ENCODE results near the gene SNRPA. TPM values are rescaled to one million over a fixed set of nuclear protein-coding genes. Genes with fewer than 3 reads are reported as not detected.

The SNRPA gene
- total and polyA plus RNA-seq, 2 experiments from 2014 or later, result 25.1 to 86.9 TPM

DNA sequence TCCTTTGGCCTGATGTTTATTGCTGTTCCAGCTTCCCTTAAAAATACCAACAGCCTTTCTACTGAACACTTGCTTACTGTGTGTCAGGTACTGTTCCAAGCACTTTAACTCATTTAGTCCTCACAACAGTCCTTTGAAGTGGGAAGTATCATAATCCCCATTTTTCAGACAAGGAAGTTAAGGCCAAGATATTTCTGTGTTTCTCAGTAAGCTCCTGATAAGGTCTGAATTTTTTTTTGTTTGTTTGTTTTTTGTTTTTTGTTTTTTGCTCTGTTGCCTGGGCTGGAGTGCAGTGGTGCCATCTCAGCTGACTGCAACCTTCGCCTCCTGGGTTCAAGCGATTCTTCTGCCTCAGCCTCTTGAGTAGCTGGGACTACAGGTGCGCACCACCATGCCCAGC is 7.5 kb downstream of the SNRPA start:
- DNase-seq (ENCODE audit: low spot score), result no peak
- no peaks in the 10 kb centered on the region for H3K36me3 ChIP-seq (replicated peaks; ENCODE audit: insufficient read depth, low read depth)
- peaks cover 5% of the 10 kb centered on the region for H4K20me1 ChIP-seq (ENCODE audit: insufficient read depth, poor library complexity, severe bottlenecking)
- no peak overlapping the region for H3K4me2 ChIP-seq
- H3K27ac ChIP-seq, result no peak overlapping the region
- WGBS (ENCODE audit: low lambda C conversion rate, missing lambda C conversion rate), result 96% methylated on average over 3 of the region's 3 CpGs
- H3K27me3 ChIP-seq, result no peaks in the 10 kb centered on the region
- peaks cover 21% of the 10 kb centered on the region for H3K4me1 ChIP-seq (ENCODE audit: insufficient read depth)
- no peak overlapping the region for H3K4me3 ChIP-seq
- peaks cover 57% of the 10 kb centered on the region for H3K79me2 ChIP-seq
- H3K9me3 ChIP-seq (ENCODE audit: low read depth), result no peaks in the 10 kb centered on the region
- TF ChIP-seq, protein P1, sequence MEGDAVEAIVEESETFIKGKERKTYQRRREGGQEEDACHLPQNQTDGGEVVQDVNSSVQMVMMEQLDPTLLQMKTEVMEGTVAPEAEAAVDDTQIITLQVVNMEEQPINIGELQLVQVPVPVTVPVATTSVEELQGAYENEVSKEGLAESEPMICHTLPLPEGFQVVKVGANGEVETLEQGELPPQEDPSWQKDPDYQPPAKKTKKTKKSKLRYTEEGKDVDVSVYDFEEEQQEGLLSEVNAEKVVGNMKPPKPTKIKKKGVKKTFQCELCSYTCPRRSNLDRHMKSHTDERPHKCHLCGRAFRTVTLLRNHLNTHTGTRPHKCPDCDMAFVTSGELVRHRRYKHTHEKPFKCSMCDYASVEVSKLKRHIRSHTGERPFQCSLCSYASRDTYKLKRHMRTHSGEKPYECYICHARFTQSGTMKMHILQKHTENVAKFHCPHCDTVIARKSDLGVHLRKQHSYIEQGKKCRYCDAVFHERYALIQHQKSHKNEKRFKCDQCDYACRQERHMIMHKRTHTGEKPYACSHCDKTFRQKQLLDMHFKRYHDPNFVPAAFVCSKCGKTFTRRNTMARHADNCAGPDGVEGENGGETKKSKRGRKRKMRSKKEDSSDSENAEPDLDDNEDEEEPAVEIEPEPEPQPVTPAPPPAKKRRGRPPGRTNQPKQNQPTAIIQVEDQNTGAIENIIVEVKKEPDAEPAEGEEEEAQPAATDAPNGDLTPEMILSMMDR (IDR thresholded peaks at IDR 0.05; ENCODE audit: poor library complexity), result no peak
- TF ChIP-seq EZH2 (IDR thresholded peaks at IDR 0.05; ENCODE audit: borderline replicate concordance) (no peak), EZH2phosphoT487 (IDR thresholded peaks at IDR 0.05; ENCODE audit: low read depth, severe bottlenecking, unreplicated experiment) (no peak)
- H2AFZ ChIP-seq, result no peak overlapping the region
- no peaks in the 10 kb centered on the region for H3K9me2 ChIP-seq (replicated peaks; ENCODE audit: insufficient read depth)

DNA sequence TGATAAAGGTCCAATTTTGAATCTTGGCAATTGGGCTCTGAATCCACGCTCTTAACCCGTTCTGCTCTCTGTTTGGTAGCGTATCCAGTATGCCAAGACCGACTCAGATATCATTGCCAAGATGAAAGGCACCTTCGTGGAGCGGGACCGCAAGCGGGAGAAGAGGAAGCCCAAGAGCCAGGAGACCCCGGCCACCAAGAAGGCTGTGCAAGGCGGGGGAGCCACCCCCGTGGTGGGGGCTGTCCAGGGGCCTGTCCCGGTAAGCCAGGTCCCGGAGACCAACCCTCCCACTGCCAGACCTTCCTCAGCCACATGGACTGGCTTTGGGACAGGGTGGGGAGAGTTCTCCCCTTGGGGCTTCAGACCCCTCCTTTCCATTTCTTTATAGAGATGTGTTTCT is 8.3 kb downstream of the SNRPA start:
- Histone ChIP-seq H3K4me3 (no peak overlapping the region), H3K9me3 (ENCODE audit: low read depth) (no peaks in the 10 kb centered on the region), H3K36me3 (replicated peaks; ENCODE audit: insufficient read depth, low read depth) (peaks cover 3% of the 10 kb centered on the region), H3K79me2 (peaks cover 48% of the 10 kb centered on the region), H2AFZ (no peak overlapping the region), H4K20me1 (ENCODE audit: insufficient read depth, poor library complexity, severe bottlenecking) (peaks cover 5% of the 10 kb centered on the region), H3K4me2 (no peak overlapping the region), H3K9me2 (replicated peaks; ENCODE audit: insufficient read depth) (no peaks in the 10 kb centered on the region), H3K27me3 (no peaks in the 10 kb centered on the region), H3K27ac (no peak overlapping the region), H3K4me1 (ENCODE audit: insufficient read depth) (peaks cover 13% of the 10 kb centered on the region)
- TF ChIP-seq EZH2 (IDR thresholded peaks at IDR 0.05; ENCODE audit: borderline replicate concordance) (no peak), EZH2phosphoT487 (IDR thresholded peaks at IDR 0.05; ENCODE audit: low read depth, severe bottlenecking, unreplicated experiment) (no peak)
- TF ChIP-seq, protein P1 (IDR thresholded peaks at IDR 0.05; ENCODE audit: poor library complexity), result no peak
- DNase-seq (ENCODE audit: low spot score), result no peak
- WGBS (ENCODE audit: low lambda C conversion rate, missing lambda C conversion rate), result 96% methylated on average over 13 of the region's 13 CpGs

DNA sequence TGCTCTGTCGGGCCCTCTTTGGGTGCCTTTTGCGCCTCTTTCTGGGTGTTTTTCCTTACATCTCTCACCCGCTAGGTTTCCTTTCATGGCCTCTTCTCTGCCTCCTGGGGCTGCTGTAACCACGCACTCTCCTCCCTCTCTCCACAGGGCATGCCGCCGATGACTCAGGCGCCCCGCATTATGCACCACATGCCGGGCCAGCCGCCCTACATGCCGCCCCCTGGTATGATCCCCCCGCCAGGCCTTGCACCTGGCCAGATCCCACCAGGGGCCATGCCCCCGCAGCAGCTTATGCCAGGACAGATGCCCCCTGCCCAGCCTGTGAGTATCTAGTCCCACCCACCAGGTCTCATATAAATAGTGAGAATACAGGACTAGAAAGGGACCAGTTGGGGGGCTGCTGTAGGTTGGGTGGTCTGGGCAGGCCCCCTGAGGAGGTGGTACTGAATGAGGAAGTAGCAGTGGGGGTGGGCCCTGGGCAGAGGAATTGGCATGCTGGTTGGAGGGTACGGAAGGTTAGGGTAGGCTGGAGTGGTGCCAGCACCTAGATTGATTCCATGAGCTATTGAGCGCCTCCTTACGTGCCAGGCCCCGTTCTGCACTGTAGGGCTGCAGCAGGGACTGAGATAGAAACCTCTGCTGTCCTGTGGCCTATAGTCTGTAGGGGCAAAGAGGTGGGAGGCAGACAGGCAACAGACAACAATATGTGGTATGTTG is 11.9 kb downstream of the SNRPA start:
- TF ChIP-seq EZH2 (IDR thresholded peaks at IDR 0.05; ENCODE audit: borderline replicate concordance) (no peak), EZH2phosphoT487 (IDR thresholded peaks at IDR 0.05; ENCODE audit: low read depth, severe bottlenecking, unreplicated experiment) (no peak)
- TF ChIP-seq, protein P1 (IDR thresholded peaks at IDR 0.05; ENCODE audit: poor library complexity), result no peak
- Histone ChIP-seq H3K9me3 (ENCODE audit: low read depth) (no peaks in the 10 kb centered on the region), H3K27ac (no peak overlapping the region), H4K20me1 (ENCODE audit: insufficient read depth, poor library complexity, severe bottlenecking) (peaks cover 3% of the 10 kb centered on the region), H3K9me2 (replicated peaks; ENCODE audit: insufficient read depth) (no peaks in the 10 kb centered on the region), H3K4me3 (no peak overlapping the region), H3K27me3 (no peaks in the 10 kb centered on the region), H3K79me2 (peaks cover 14% of the 10 kb centered on the region), H3K36me3 (replicated peaks; ENCODE audit: insufficient read depth, low read depth) (peaks cover 3% of the 10 kb centered on the region), H3K4me1 (ENCODE audit: insufficient read depth) (no peaks in the 10 kb centered on the region), H2AFZ (no peak overlapping the region), H3K4me2 (no peak overlapping the region)
- WGBS (ENCODE audit: low lambda C conversion rate, missing lambda C conversion rate), result 98% methylated on average over 17 of the region's 17 CpGs
- no peak for DNase-seq (ENCODE audit: low spot score)
